ENCODE data around the gene CEP55. TPM values are rescaled to one million over a fixed set of nuclear protein-coding genes. Genes with fewer than 3 reads are reported as not detected.

CEP55 gene
- total and polyA plus RNA-seq, 4 donors, result under 0.01 to 4.1 (median 0.46) TPM

- Histone ChIP-seq H3K27me3 (ENCODE audit: control insufficient read depth in 4 of 4, insufficient read depth in 4 of 4, low read length in 3 of 4) (no peaks in the 10 kb centered on the region), H3K9ac (ENCODE audit: low read depth in 1 of 2, low read length in 2 of 2) (no peak overlapping the region), H3K4me1 (ENCODE audit: control insufficient read depth in 4 of 4, insufficient read depth in 4 of 4, low read length in 3 of 4) (peaks cover 0 to 2% (median 0%) of the 10 kb centered on the region in 4 donors), H3K9me3 (ENCODE audit: control insufficient read depth in 4 of 4, low read length in 3 of 4) (no peaks in the 10 kb centered on the region), H3K4me3 (ENCODE audit: low read depth in 1 of 3, low read length in 3 of 3) (no peak overlapping the region), H3K27ac (ENCODE audit: low read depth in 1 of 2, low read length in 2 of 2) (no peak overlapping the region), H3K36me3 (ENCODE audit: control insufficient read depth in 4 of 4, insufficient read depth in 3 of 4, low read depth in 1 of 4, low read length in 3 of 4) (no peaks in the 10 kb centered on the region)
- 67% methylated on average over 8 of the region's 8 CpGs for WGBS
- TF ChIP-seq SP1 (IDR thresholded peaks at IDR 0.05) (peak; percentile 37), RXRA (IDR thresholded peaks at IDR 0.05) (peak; percentile 80 to 91), REST (IDR thresholded peaks at IDR 0.05) (no peak), RAD21 (IDR thresholded peaks at IDR 0.05) (peak in 1 of 2 donors; percentile 20), HNF4A (conservative IDR thresholded peaks at IDR 0.05) (peak; percentile 19 to 43), FOXA1 (IDR thresholded peaks at IDR 0.05) (no peak), HNF4G (IDR thresholded peaks at IDR 0.05) (no peak)
- DNase-seq (ENCODE audit: low spot score), result no peak
Observed at GRCh38 chr10:93553482-93554315, 57.3 kb downstream of the CEP55 start.

GRCh38 chr10:93554316-93554663 is 57.9 kb downstream of the CEP55 start:
- Histone ChIP-seq H3K9ac (ENCODE audit: low read depth in 1 of 2, low read length in 2 of 2) (no peak overlapping the region), H3K9me3 (ENCODE audit: control insufficient read depth in 4 of 4, low read length in 3 of 4) (no peaks in the 10 kb centered on the region), H3K36me3 (ENCODE audit: control insufficient read depth in 4 of 4, insufficient read depth in 3 of 4, low read depth in 1 of 4, low read length in 3 of 4) (no peaks in the 10 kb centered on the region), H3K27ac (ENCODE audit: low read depth in 1 of 2, low read length in 2 of 2) (no peak overlapping the region), H3K4me3 (ENCODE audit: low read depth in 1 of 3, low read length in 3 of 3) (no peak overlapping the region), H3K4me1 (ENCODE audit: control insufficient read depth in 4 of 4, insufficient read depth in 4 of 4, low read length in 3 of 4) (peaks cover 0 to 2% (median 0%) of the 10 kb centered on the region in 4 donors), H3K27me3 (ENCODE audit: control insufficient read depth in 4 of 4, insufficient read depth in 4 of 4, low read length in 3 of 4) (no peaks in the 10 kb centered on the region)
- DNase-seq (ENCODE audit: low spot score), result no peak
- WGBS, result 90% methylated on average over 1 of the region's 1 CpG
- TF ChIP-seq JUND (IDR thresholded peaks at IDR 0.05) (no peak), TAF1 (conservative IDR thresholded peaks at IDR 0.05) (no peak), ATF3 (IDR thresholded peaks at IDR 0.05) (no peak), RXRA (IDR thresholded peaks at IDR 0.05) (no peak), CTCF (IDR thresholded peaks at IDR 0.05; ENCODE audit: low read depth, low read length, missing input control) (no peak), FOXA1 (IDR thresholded peaks at IDR 0.05) (no peak)
